Suprapubic skin (tissue), 4 donors: Measurements from ENCODE around the gene PCNX1.

ENCODE experiments used
- CTCF ChIP-seq, 2 donors: fragments of 200-600 bp in 1 of 2; fragments of 450-650 bp in 1 of 2; sonication (generic) in 1 of 2; IDR thresholded peaks; one replicate each; pipeline ENCODE4 v1.5.1; 2016 to 2019; ENCODE audit warnings: antibody characterized with exemption in 2 of 2, mild to moderate bottlenecking in 1 of 2, moderate library complexity in 1 of 2
- EP300 ChIP-seq: sonication (generic); formaldehyde crosslinking; IDR thresholded peaks from one replicate; pipeline ENCODE4 v1.6.1; 2017; ENCODE audit warnings: antibody characterized with exemption
- POLR2A ChIP-seq, 2 donors: fragments of 450-650 bp; IDR thresholded peaks; one replicate each; pipeline ENCODE4 v1.6.1; 2017; ENCODE audit warnings: antibody characterized with exemption in 2 of 2, mild to moderate bottlenecking in 2 of 2, moderate library complexity in 2 of 2
- POLR2AphosphoS5 ChIP-seq, 3 donors: sonication (generic); formaldehyde crosslinking; IDR thresholded peaks; one replicate each; pipeline ENCODE4 v1.6.1; 2017; ENCODE audit warnings: antibody characterized with exemption in 3 of 3

- no peak for TF ChIP-seq CTCF (IDR thresholded peaks at IDR 0.05)
- no peak for TF ChIP-seq EP300
- no peak for TF ChIP-seq POLR2A (IDR thresholded peaks at IDR 0.05)
- TF ChIP-seq POLR2AphosphoS5 (IDR thresholded peaks at IDR 0.05): no peak
These were observed 475 bp upstream of the PCNX1 start for GRCh38 chr14:70906793-70907175.
